T-helper 2 cell treated with Interferon-gamma antibody and Interleukin-4, amounts not matched to agents 5 μg/mL and 100 μg/mL, for 36 hours (primary cell): ENCODE measurements around the gene RPRD1B.

Source experiments
- DNase-seq: peaks from one replicate; pipeline ENCODE4 v3.0.0; 2021; ENCODE audit warnings: low spot score
- H3K27ac Mint-ChIP-seq: one replicate; pipeline ENCODE4 v1.8.0; 2021; ENCODE audit warnings: mild to moderate bottlenecking, mixed read lengths
- H3K27me3 Mint-ChIP-seq: one replicate; pipeline ENCODE4 v1.8.0; 2021; ENCODE audit warnings: low read depth, mixed read lengths
- H3K36me3 Mint-ChIP-seq: one replicate; pipeline ENCODE4 v1.8.0; 2021; ENCODE audit warnings: low read depth, mixed read lengths
- H3K4me1 Mint-ChIP-seq: one replicate; pipeline ENCODE4 v1.8.0; 2021; ENCODE audit warnings: low read depth, mixed read lengths
- H3K4me3 Mint-ChIP-seq: one replicate; pipeline ENCODE4 v1.8.0; 2022; ENCODE audit warnings: mild to moderate bottlenecking, moderate library complexity, mixed read lengths
- H3K9me3 Mint-ChIP-seq: one replicate; pipeline ENCODE4 v1.8.0; 2021; ENCODE audit warnings: mixed read lengths

The RPRD1B gene

DNA sequence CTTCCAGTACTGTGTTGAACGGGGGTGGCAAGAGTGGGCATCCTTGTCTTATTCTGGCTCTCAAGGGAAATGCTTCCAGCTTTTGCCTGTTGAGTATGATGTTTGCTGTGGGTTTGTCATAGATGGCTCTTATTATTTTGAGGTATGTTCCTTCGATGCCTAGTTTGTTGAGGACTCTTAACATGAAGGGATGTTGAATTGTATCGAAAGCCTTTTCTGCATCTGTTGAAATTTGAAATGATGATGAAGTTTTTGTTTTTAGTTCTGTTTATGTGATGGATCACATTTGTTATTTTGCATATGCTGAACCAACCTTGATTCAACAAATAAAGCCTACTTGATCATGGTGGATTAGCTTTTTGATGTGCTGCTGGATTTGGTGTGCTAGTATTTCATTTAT lies 48.0 kb downstream of the RPRD1B start:
- no peak overlapping the region for H3K4me3 Mint-ChIP-seq
- peaks cover 44% of the 10 kb centered on the region for H3K36me3 Mint-ChIP-seq
- H3K27ac Mint-ChIP-seq = no peak overlapping the region
- H3K4me1 Mint-ChIP-seq = no peaks in the 10 kb centered on the region
- H3K9me3 Mint-ChIP-seq = no peaks in the 10 kb centered on the region
- H3K27me3 Mint-ChIP-seq = no peaks in the 10 kb centered on the region
- no peak for DNase-seq

DNA sequence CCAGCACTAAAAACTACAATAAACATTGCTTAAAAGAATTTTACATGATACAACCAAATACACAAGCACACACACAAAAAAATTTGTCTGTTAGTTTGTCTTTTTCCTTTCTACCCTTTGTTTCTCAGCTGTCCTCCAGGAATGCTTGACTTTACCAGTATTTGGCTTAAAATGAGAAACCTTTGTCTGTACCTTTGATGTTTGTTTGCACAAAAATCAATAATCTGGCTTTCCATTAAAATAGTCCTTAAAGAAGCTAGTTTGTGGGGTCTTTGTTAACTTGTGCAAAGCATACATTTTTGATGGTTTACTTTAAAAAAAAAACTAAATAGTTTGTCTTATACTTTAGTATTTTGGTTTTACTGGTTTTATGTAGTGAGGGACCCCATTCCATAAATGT lies 49.3 kb downstream of the RPRD1B start:
- no peak overlapping the region for H3K27ac Mint-ChIP-seq

DNA sequence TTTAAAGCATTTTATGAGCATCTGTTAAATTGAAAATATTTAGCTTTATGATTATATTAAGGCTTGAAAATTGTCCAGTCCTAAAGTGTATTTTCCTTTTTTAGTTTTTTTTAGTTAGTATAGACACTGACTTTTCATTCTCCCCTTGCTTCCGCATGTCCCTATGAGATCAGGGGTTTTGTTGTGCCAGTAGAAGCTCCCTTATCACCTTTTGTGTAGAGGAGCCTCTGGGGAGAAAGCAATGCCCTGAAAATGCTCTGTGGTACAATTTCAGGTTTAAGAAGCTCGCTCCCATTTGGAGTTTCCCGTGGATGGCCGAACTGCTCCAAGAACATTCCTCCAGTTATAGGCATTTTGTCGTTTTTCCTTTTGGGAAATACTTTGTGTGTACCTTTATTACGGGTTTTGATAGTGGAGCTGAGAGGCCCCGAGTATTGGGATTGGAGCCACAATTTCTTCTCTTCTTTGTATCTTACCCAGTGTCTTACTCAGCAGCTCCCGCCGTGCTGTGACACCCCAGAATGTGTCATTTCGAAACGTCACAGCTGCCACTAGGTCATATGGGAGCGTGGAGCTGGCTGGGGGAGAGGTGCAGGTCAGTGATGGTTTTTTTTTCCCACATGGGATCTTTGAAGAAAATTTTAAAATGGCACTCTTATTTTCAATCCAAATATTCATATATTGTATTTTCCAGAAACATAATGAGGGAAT lies 49.9 kb downstream of the RPRD1B start:
- no peaks in the 10 kb centered on the region for H3K9me3 Mint-ChIP-seq
- H3K4me3 Mint-ChIP-seq = no peak overlapping the region
- DNase-seq = no peak
- H3K4me1 Mint-ChIP-seq = no peaks in the 10 kb centered on the region
- H3K36me3 Mint-ChIP-seq = peaks cover 46% of the 10 kb centered on the region
- H3K27me3 Mint-ChIP-seq = no peaks in the 10 kb centered on the region
- H3K27ac Mint-ChIP-seq = no peak overlapping the region

More for the DNA sequence above, 49.3 kb downstream of the RPRD1B start:
- no peaks in the 10 kb centered on the region for H3K9me3 Mint-ChIP-seq
- H3K4me3 Mint-ChIP-seq = no peak overlapping the region
- no peaks in the 10 kb centered on the region for H3K4me1 Mint-ChIP-seq
- no peak for DNase-seq
- H3K36me3 Mint-ChIP-seq = peaks cover 45% of the 10 kb centered on the region
- H3K27me3 Mint-ChIP-seq = no peaks in the 10 kb centered on the region

DNA sequence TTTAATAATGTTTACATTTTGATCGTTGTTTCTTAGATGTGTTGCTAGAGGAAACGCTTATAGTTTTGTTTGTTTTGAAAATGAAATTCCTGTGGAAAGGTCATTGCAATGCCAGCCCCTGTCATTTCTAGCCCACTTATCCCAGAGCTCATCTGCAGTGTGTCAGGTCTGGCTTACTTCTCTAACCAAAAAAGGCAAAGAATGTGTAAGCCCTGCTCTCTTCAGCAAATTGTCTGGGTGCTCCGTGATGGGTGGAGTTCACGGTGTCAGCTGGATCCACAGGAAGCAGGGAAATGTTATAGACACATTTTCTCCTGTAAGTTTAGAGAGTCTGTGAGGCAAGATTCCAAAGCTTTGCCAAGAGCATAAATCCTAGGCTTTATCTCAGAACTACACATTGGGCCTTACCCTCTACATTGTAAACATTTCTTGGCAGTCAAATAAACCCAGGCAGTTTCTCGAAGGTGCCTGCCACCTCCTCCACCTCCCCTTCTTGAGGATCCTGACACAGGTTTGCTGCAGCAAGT lies 50.9 kb downstream of the RPRD1B start:
- Mint-ChIP-seq H3K4me1 (no peaks in the 10 kb centered on the region), H3K27me3 (no peaks in the 10 kb centered on the region), H3K36me3 (peaks cover 39% of the 10 kb centered on the region), H3K27ac (no peak overlapping the region), H3K4me3 (no peak overlapping the region), H3K9me3 (no peaks in the 10 kb centered on the region)
- DNase-seq = no peak

DNA sequence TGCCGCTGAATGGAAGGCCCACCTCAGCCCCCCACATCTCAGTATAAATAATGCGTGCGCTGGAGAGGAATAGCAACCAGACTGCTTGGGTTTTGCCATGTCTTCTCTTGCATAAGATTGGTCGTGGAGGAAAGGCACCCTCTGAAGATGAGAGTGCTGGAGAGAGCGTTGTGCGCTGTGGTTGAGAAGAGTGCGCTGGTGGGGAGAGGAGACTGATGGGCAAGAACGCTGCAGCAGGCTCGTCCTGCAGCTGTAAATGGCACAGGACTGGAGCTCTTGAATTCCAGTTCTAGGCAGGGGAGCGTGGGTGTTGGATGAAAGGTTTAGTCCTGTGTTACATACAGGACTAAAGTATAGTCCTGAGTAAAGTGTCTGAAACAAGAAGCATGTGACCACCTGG lies 51.5 kb downstream of the RPRD1B start:
- peaks cover 36% of the 10 kb centered on the region for H3K36me3 Mint-ChIP-seq
- H3K4me3 Mint-ChIP-seq = no peak overlapping the region
- H3K4me1 Mint-ChIP-seq = no peaks in the 10 kb centered on the region
- no peak for DNase-seq
- no peaks in the 10 kb centered on the region for H3K27me3 Mint-ChIP-seq
- no peaks in the 10 kb centered on the region for H3K9me3 Mint-ChIP-seq
- peak overlapping the region; percentile 8 for H3K27ac Mint-ChIP-seq

DNA sequence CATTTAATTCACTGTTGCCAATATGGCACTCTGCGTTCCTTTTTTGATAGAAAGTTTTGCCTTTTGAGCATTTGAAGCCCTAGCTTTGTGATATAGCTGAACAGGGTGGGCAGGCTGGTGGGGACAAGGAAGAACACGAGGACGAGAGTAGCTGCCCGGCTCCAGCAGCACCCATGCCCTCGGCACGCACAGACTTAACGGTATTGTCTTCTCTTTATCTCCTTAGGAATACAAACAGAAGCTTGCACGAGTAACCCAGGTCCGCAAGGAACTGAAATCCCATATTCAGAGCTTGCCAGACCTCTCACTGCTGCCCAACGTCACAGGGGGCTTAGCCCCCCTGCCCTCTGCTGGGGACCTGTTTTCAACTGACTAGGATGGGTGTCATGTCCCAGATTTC lies 56.0 kb downstream of the RPRD1B start:
- no peaks in the 10 kb centered on the region for H3K27me3 Mint-ChIP-seq
- H3K27ac Mint-ChIP-seq = no peak overlapping the region
- no peaks in the 10 kb centered on the region for H3K9me3 Mint-ChIP-seq
- no peak for DNase-seq
- no peak overlapping the region for H3K4me3 Mint-ChIP-seq
- peaks cover 45% of the 10 kb centered on the region for H3K36me3 Mint-ChIP-seq
- H3K4me1 Mint-ChIP-seq = peaks cover 27% of the 10 kb centered on the region

DNA sequence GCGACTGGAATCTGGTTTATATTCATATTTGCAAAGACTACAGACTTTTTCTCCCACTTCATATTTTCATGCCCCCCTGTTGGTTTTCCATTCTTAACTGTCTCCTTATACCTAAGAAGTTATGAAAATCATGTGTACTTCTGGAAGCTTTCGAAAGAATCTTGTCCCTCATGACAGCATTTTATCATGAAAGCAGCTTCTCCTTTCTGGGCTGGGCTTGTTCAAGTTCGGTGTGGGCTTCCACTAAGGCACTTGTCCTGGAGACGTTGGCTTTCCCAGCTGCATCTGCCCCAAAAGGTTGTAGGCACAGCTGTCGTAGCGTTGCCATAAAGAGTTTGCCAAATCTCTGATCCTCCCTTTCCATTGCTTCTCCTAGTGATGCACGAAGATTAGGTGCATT lies 56.5 kb downstream of the RPRD1B start:
- Mint-ChIP-seq H3K27me3 (no peaks in the 10 kb centered on the region), H3K27ac (no peak overlapping the region), H3K4me3 (no peak overlapping the region), H3K9me3 (no peaks in the 10 kb centered on the region), H3K36me3 (peaks cover 43% of the 10 kb centered on the region), H3K4me1 (peaks cover 33% of the 10 kb centered on the region)
- DNase-seq = no peak

DNA sequence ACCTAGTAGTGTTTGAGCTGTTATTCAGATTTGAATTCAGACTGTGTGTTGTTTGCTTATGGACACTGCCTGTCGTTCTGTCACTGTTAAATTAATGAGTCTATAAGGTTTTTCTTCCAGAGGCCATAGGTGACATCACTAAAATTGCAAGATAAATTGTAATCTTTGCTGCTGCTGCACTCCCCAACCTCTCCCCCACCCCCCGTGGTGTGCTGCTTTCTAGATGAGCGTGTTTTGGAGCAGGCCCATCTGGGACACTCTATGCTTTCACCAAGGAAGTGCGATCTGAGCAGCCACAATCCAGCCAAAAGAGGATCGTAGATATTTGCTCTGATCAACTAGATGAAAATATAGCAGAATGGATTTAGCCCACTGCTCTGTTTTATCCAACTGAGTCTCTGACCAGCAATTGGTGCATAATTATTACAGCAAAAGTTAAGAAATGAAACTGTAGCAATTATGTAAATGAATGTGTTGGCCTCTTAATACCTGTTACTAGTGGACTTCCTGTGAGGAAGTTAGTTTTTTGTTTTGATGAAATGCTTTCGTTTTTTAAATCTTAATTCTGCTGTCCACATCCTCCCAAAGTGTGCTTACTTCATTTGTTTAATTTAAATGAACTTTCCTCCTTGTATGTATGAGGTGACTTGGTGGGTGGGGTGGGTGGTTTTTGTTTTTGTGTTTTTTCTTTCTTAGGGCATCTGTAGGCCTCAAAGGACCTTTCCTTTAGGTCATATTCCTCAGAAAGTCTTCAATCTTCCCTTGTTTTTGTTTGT lies 58.1 kb downstream of the RPRD1B start:
- H3K9me3 Mint-ChIP-seq = no peaks in the 10 kb centered on the region
- no peak overlapping the region for H3K4me3 Mint-ChIP-seq
- H3K27ac Mint-ChIP-seq = peak overlapping the region; percentile 73
- no peak for DNase-seq
- H3K4me1 Mint-ChIP-seq = peaks cover 34% of the 10 kb centered on the region
- H3K27me3 Mint-ChIP-seq = no peaks in the 10 kb centered on the region
- H3K36me3 Mint-ChIP-seq = peaks cover 39% of the 10 kb centered on the region

DNA sequence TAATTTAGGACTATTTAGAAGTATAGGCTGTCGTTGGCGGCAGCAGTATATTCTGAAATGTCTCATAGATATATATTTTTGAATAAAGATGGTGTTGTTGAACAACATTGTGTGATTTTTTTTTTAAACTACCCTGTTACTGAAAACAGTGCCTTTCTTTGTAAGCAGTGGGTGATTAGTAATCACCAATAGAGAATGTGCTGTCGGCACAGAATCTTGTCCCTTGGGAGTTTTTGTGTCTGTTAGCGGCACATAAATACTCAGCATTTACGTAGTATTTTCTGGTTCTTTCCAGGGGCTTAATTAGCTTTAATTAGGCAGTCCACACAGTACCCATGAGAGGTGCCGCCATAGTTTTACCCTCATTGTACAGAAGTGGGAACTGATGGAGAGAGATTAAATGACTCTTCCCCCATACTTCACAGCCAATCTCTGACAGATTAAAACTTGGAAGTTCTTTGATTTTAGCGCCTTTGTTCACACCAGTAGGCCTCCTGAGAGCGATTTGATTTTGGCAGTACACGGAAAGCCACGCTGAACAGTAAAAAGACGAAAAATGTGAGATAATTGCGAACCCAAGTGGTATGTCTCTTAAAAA lies 58.8 kb downstream of the RPRD1B start:
- peaks cover 34% of the 10 kb centered on the region for H3K36me3 Mint-ChIP-seq
- no peak overlapping the region for H3K27ac Mint-ChIP-seq
- no peak overlapping the region for H3K4me3 Mint-ChIP-seq
- DNase-seq = no peak
- no peaks in the 10 kb centered on the region for H3K27me3 Mint-ChIP-seq
- H3K4me1 Mint-ChIP-seq = peaks cover 34% of the 10 kb centered on the region
- no peaks in the 10 kb centered on the region for H3K9me3 Mint-ChIP-seq

DNA sequence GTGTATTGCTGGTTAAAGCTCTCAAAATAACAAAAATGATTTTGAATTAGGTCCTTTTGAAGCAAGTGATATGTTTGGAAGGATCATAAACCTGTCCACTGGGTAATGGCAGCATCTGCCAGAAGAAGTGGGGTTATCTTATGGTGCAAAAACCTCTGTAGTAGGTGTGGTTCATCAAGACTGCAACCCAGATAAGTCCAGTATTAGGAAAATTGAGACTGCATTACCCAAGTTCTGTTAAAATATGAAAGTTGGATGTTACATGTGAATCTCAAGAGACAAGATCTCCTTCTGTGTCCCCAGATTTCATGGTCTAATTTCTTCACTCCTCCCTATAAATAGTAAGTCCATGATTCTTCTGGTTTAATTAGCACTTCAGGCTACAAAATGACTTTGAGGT lies 59.4 kb downstream of the RPRD1B start:
- no peaks in the 10 kb centered on the region for H3K9me3 Mint-ChIP-seq
- H3K27me3 Mint-ChIP-seq = no peaks in the 10 kb centered on the region
- peaks cover 32% of the 10 kb centered on the region for H3K36me3 Mint-ChIP-seq
- DNase-seq = no peak
- no peak overlapping the region for H3K4me3 Mint-ChIP-seq
- H3K27ac Mint-ChIP-seq = no peak overlapping the region
- H3K4me1 Mint-ChIP-seq = peaks cover 34% of the 10 kb centered on the region

DNA sequence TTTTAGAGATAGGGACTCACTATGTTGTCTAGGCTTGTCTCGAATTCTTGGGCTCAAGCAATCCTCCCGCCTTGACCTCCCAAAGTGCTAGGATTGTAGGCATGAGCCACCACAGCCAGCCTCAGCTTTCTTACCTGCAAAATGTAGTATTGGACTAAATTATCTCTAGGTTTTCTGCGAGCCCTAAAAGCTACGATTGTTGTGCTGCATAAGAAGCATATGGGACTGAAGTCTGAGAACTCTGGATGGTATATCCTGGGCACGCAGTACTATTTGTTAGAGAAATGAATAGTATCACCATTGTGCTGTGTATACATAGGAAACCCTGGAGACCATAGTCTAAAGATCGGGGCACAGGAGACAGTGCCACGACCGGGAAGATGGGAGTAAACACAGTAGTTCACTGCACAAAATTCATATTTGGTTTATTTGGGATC lies 60.1 kb downstream of the RPRD1B start:
- Mint-ChIP-seq H3K36me3 (peaks cover 25% of the 10 kb centered on the region), H3K27me3 (no peaks in the 10 kb centered on the region), H3K4me1 (peaks cover 34% of the 10 kb centered on the region), H3K27ac (no peak overlapping the region), H3K9me3 (no peaks in the 10 kb centered on the region), H3K4me3 (no peak overlapping the region)
- no peak for DNase-seq

DNA sequence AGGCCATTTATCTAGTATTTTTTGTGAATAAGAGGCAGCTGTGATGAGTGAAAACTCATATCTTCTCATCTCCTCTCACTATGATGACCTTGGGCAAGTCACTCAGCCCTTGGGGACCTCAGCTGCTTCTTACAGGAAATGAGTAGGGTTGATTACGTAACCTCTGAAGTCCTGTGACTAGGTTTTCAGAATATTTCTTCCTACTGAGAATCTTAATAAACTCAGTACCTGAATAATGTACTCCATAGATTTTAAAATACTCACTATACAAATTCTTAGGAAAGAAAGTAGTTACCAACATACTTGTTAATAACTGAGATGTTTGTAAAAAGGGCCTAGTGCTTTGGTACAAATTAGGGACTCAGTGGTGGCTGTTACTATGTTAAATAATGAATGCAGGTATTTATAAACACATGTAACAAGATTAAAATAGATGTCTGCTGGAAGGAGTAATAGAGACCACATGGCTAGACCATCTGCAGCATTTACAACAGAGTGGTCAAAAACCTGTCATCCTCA lies 60.9 kb downstream of the RPRD1B start:
- Mint-ChIP-seq H3K4me3 (no peak overlapping the region), H3K36me3 (peaks cover 24% of the 10 kb centered on the region), H3K27ac (peak overlapping the region; percentile 47), H3K9me3 (no peaks in the 10 kb centered on the region), H3K4me1 (peaks cover 34% of the 10 kb centered on the region), H3K27me3 (no peaks in the 10 kb centered on the region)
- DNase-seq = peak; percentile 32

DNA sequence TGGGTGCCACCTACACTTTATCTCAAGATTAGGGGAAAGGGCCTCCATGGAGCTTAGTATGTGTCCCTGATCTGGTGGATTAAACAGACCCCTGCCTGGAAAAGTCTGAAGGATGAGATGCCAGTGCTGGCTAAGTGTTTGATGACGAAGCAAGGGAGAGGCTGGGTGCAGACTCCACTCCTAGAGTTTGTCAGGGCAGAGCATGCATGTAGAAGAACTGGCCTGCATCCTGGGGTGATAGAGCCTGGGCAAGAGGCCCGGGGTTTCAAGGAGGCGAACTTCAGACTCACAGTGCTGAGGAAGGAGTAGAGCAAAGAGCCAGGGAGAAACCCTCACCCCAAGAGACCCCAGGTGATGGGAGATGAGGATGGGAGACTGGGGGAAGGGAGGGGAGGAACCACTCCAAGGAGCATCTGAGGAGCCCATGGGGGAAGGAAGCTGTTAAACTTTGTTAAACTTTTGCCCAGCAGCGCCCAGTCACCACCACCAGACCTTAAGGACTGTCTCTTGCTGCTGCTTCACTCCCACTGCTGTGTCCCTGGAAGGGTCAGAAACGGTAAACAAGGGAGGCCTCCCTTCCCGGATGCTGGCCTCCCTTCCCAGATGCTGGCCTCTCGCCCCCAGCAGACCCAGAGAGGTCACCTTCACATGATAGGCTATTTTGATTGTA lies 61.6 kb downstream of the RPRD1B start:
- Mint-ChIP-seq H3K4me3 (no peak overlapping the region), H3K4me1 (peaks cover 34% of the 10 kb centered on the region), H3K27me3 (peaks cover 2% of the 10 kb centered on the region), H3K27ac (peak overlapping the region; percentile 27), H3K36me3 (peaks cover 21% of the 10 kb centered on the region), H3K9me3 (no peaks in the 10 kb centered on the region)
- no peak for DNase-seq
